Erythroblast (primary cell): ENCODE measurements around the gene OLFML2B.

Experiments used
- GATA1 ChIP-seq: IDR thresholded peaks from 2 replicates; pipeline ENCODE4 v1.6.1; 2011; ENCODE audit warnings: low read depth, mild to moderate bottlenecking, control low read depth, low read length, moderate library complexity
- POLR2A ChIP-seq: IDR thresholded peaks from 2 replicates; pipeline ENCODE4 v1.6.1; 2011; ENCODE audit warnings: mild to moderate bottlenecking, low read length

- no peak for TF ChIP-seq POLR2A
- no peak for TF ChIP-seq GATA1
Measured at GRCh38 chr1:161950377-161950776, 73.3 kb downstream of the OLFML2B start.
